ENCODE data around the gene IRGC.

The IRGC gene

GRCh38 chr19:43729919-43730318, 14.0 kb downstream of the IRGC start:
- no peak for TF ChIP-seq CTCF (IDR thresholded peaks at IDR 0.05)

- no peak for TF ChIP-seq CTCF (IDR thresholded peaks at IDR 0.05)
These were observed 15.5 kb downstream of the IRGC start for GRCh38 chr19:43731346-43731745.

GRCh38 chr19:43731846-43732245, 16.0 kb downstream of the IRGC start:
- no peak for TF ChIP-seq CTCF (IDR thresholded peaks at IDR 0.05)

- no peak for TF ChIP-seq CTCF (IDR thresholded peaks at IDR 0.05)
These were observed 19.1 kb downstream of the IRGC start for GRCh38 chr19:43735013-43735412.

- no peak for TF ChIP-seq CTCF (IDR thresholded peaks at IDR 0.05)
These were observed 20.1 kb downstream of the IRGC start for GRCh38 chr19:43735957-43736356.

- TF ChIP-seq CTCF (IDR thresholded peaks at IDR 0.05) = no peak
These were observed 22.9 kb downstream of the IRGC start for GRCh38 chr19:43738780-43739211.

- no peak for TF ChIP-seq CTCF (IDR thresholded peaks at IDR 0.05)
These were observed 23.8 kb downstream of the IRGC start for GRCh38 chr19:43739439-43740235.

Data from LNCAP (cell line).